ENCODE data around the gene ZNF580.

Gene ZNF580

GRCh38 chr19:55651236-55651635 is 10.4 kb downstream of the ZNF580 start:
- H3K4me3 ChIP-seq (ENCODE audit: low read length): no peak overlapping the region

GRCh38 chr19:55652311-55653128 is 11.7 kb downstream of the ZNF580 start:
- H3K4me3 ChIP-seq (ENCODE audit: low read length): no peak overlapping the region
- TF ChIP-seq ZNF274 (IDR thresholded peaks at IDR 0.05; ENCODE audit: low read depth, low read length): no peak

More at GRCh38 chr19:55651236-55651635, 10.4 kb downstream of the ZNF580 start:
- no peak for TF ChIP-seq ZNF274 (IDR thresholded peaks at IDR 0.05; ENCODE audit: low read depth, low read length)

GRCh38 chr19:55653651-55654322 is 13.0 kb downstream of the ZNF580 start:
- TF ChIP-seq ZNF274 (IDR thresholded peaks at IDR 0.05; ENCODE audit: low read depth, low read length): no peak
- H3K4me3 ChIP-seq (ENCODE audit: low read length): peak overlapping the region; percentile 72; the same call in 1 of the 2 replicates

- peak overlapping the region; percentile 72; the same call in 1 of the 2 replicates for H3K4me3 ChIP-seq (ENCODE audit: low read length)
- no peak for TF ChIP-seq ZNF274 (IDR thresholded peaks at IDR 0.05; ENCODE audit: low read depth, low read length)
These were observed 13.6 kb downstream of the ZNF580 start for GRCh38 chr19:55654323-55654867.

GRCh38 chr19:55654868-55655647 is 14.3 kb downstream of the ZNF580 start, which contains the start of gene U2AF2:
Gene U2AF2 (plus strand): TSS chr19:55655035. CDS start chr19:55655105, 70 bp downstream.
- no peak for TF ChIP-seq ZNF274 (IDR thresholded peaks at IDR 0.05; ENCODE audit: low read depth, low read length)
- peak within 1 kb of the TSS; percentile 98 for H3K4me3 ChIP-seq (ENCODE audit: low read length)

- peak overlapping the region; percentile 98 for H3K4me3 ChIP-seq (ENCODE audit: low read length)
- no peak for TF ChIP-seq ZNF274 (IDR thresholded peaks at IDR 0.05; ENCODE audit: low read depth, low read length)
These were observed 14.8 kb downstream of the ZNF580 start for GRCh38 chr19:55655648-55656040.

- peak overlapping the region; percentile 98 for H3K4me3 ChIP-seq (ENCODE audit: low read length)
- TF ChIP-seq ZNF274 (IDR thresholded peaks at IDR 0.05; ENCODE audit: low read depth, low read length): no peak
These were observed 15.8 kb downstream of the ZNF580 start for GRCh38 chr19:55656552-55656951.

- H3K4me3 ChIP-seq (ENCODE audit: low read length): peak overlapping the region; percentile 98
- no peak for TF ChIP-seq ZNF274 (IDR thresholded peaks at IDR 0.05; ENCODE audit: low read depth, low read length)
These were observed 16.4 kb downstream of the ZNF580 start for GRCh38 chr19:55656988-55657747.

GRCh38 chr19:55658846-55659459 is 18.2 kb downstream of the ZNF580 start:
- no peak overlapping the region for H3K4me3 ChIP-seq (ENCODE audit: low read length)
- TF ChIP-seq ZNF274 (IDR thresholded peaks at IDR 0.05; ENCODE audit: low read depth, low read length): no peak

GRCh38 chr19:55659822-55660221 is 19.0 kb downstream of the ZNF580 start:
- H3K4me3 ChIP-seq (ENCODE audit: low read length): no peak overlapping the region
- TF ChIP-seq ZNF274 (IDR thresholded peaks at IDR 0.05; ENCODE audit: low read depth, low read length): no peak

GRCh38 chr19:55660404-55660803 is 19.6 kb downstream of the ZNF580 start:
- H3K4me3 ChIP-seq (ENCODE audit: low read length): no peak overlapping the region
- no peak for TF ChIP-seq ZNF274 (IDR thresholded peaks at IDR 0.05; ENCODE audit: low read depth, low read length)

- TF ChIP-seq ZNF274 (IDR thresholded peaks at IDR 0.05; ENCODE audit: low read depth, low read length): no peak
- H3K4me3 ChIP-seq (ENCODE audit: low read length): no peak overlapping the region
These were observed 20.2 kb downstream of the ZNF580 start for GRCh38 chr19:55660991-55661390.

- TF ChIP-seq ZNF274 (IDR thresholded peaks at IDR 0.05; ENCODE audit: low read depth, low read length): no peak
- no peak overlapping the region for H3K4me3 ChIP-seq (ENCODE audit: low read length)
These were observed 21.0 kb downstream of the ZNF580 start for GRCh38 chr19:55661826-55662225.

All from GM08714 (cell line).